ENCODE measurements around the gene GPR158.

GRCh38 chr10:25278180-25278579 lies 103.4 kb downstream of the GPR158 start:
- TF ChIP-seq EP300 (IDR thresholded peaks at IDR 0.05; ENCODE audit: borderline replicate concordance) (no peak), CEBPB (IDR thresholded peaks at IDR 0.05) (no peak), TAF1 (IDR thresholded peaks at IDR 0.05; ENCODE audit: low read depth) (no peak), YY1 (IDR thresholded peaks at IDR 0.05; ENCODE audit: low read depth) (no peak)
